Endothelial cell of umbilical vein (primary cell): ENCODE results near the gene HAND2. TPM values are rescaled to one million over a fixed set of nuclear protein-coding genes. Genes with fewer than 3 reads are reported as not detected.

Experiments
- polyA plus RNA-seq, 4 experiments: library from polyadenylated mRNA; depleted of rRNA in 3 of 4; stranded (reverse) in 3 of 4; unstranded in 1 of 4; fragments of >200 nt; gene quantifications; 2 replicates each; pipeline versions ENCODE4 v1.2.1 to v1.2.3, GENCODE V29; 2011 to 2012; ENCODE audit warnings: missing spikeins in 1 of 4
- total RNA-seq: library from RNA; stranded (reverse); gene quantifications from 2 replicates; pipeline ENCODE4 v1.2.3, GENCODE V29; 2021

HAND2 gene
- total and polyA plus RNA-seq, 2 donors (not counting 3 experiments of a cell fraction or from before 2014, with no cell fraction given), result not detected

Other genes with a start within 250 kb of the HAND2 start
- 217 and 233 TPM in 2 replicates for gene HMGB2, start 195.9 kb downstream of the HAND2 start, total RNA-seq
- gene HMGB2, start 195.9 kb downstream of the HAND2 start, polyA plus RNA-seq, result 25.5 and 45.9 TPM in 2 replicates
- gene SAP30, start 159.3 kb downstream of the HAND2 start, total RNA-seq, result 23.8 and 27.1 TPM in 2 replicates
- gene SAP30, start 159.3 kb downstream of the HAND2 start, polyA plus RNA-seq, result 7.5 and 9.9 TPM in 2 replicates
- gene SCRG1, start 131.1 kb downstream of the HAND2 start, total RNA-seq, result not detected in 2 replicates
- not detected in 2 replicates for gene SCRG1, start 131.1 kb downstream of the HAND2 start, polyA plus RNA-seq